Thyroid gland (tissue), 4 donors: Measurements from ENCODE around the gene IGFBP2.

Experiments
- CTCF ChIP-seq, 6 experiments: fragments of 200-600 bp in 3 of 6; fragments of 450-650 bp in 3 of 6; sonication (generic) in 3 of 6; IDR thresholded peaks; one replicate each; pipeline ENCODE4 v1.5.1; 2016 to 2019; ENCODE audit warnings: antibody characterized with exemption in 6 of 6, mild to moderate bottlenecking in 2 of 6, inconsistent platforms in 1 of 6, moderate library complexity in 1 of 6
- POLR2A ChIP-seq, 2 donors: fragments of 450-650 bp; IDR thresholded peaks; one replicate each; pipeline ENCODE4 v1.6.1; 2017; ENCODE audit warnings: antibody characterized with exemption in 2 of 2, mild to moderate bottlenecking in 2 of 2, moderate library complexity in 1 of 2

DNA sequence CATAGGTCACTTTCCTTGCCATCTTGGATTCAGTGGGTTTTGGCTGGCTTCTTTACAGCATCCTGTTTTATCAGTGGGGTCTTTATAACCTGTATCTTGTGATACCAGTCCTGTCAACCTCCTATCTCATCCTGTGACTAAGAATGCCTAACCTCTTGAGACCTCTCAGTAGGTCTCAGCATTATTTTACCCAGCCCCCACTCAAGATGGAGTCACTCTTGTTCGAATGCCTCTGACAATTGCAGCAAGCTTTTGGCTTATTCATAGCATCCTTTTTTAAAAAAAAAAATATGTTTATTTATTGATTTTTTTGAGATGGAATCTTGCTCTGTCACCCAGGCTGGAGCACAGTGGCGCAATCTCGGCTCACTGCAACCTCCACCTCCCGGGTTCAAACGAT is 24.7 kb upstream of the IGFBP2 start:
- TF ChIP-seq CTCF (IDR thresholded peaks at IDR 0.05) (no peak), POLR2A (IDR thresholded peaks at IDR 0.05) (no peak)
